ENCODE measurements around the gene TUG1.

The TUG1 gene

GRCh38 chr22:30968924-30969531 is at the start of gene TUG1:
Gene TUG1, plus strand, starts transcription at chr22:30969265.
- Histone ChIP-seq H3K27ac (peak within 1 kb of the TSS; percentile 94 to 98 (median 97)), H3K4me2 (peak within 1 kb of the TSS; percentile 86 to 96 (median 91)), H3K27me3 (no peaks in the 10 kb centered on the region), H3K36me3 (peaks cover 41 to 83% (median 71%) of the 10 kb centered on the region in 11 experiments), H3K4me3 (peak within 1 kb of the TSS; percentile 69 to 84 (median 76)), H3K9me3 (replicated peaks in 1 of 11) (peaks cover 71 to 90% (median 82%) of the 10 kb centered on the region in 11 experiments), H3K4me1 (peaks cover 13 to 54% (median 29%) of the 10 kb centered on the region in 10 experiments), H4K20me1 (peaks cover 0 to 26% (median 9%) of the 10 kb centered on the region in 11 experiments; a peak in 11 of 22 replicates), H3K9ac (peak within 1 kb of the TSS; percentile 91 to 99 (median 96))
- TF ChIP-seq Cebpa-rat (IDR thresholded peaks at IDR 0.05): no peak

GRCh38 chr22:30919973-30920372 is 49.1 kb upstream of the TUG1 start:
- peaks cover 20 to 27% (median 21%) of the 10 kb centered on the region in 11 experiments for H3K27me3 ChIP-seq
- no peak overlapping the region for H3K4me3 ChIP-seq
- H3K9ac ChIP-seq: no peak overlapping the region
- H3K9me3 ChIP-seq (replicated peaks in 1 of 11): peaks cover 12 to 17% (median 13%) of the 10 kb centered on the region in 11 experiments
- H3K36me3 ChIP-seq: peaks cover 0 to 19% (median 10%) of the 10 kb centered on the region in 11 experiments; a peak in 18 of 22 replicates
- no peaks in the 10 kb centered on the region for H3K4me1 ChIP-seq
- H4K20me1 ChIP-seq: peaks cover 0 to 23% (median 0%) of the 10 kb centered on the region in 11 experiments; a peak in 2 of 22 replicates
- no peak overlapping the region for H3K27ac ChIP-seq
- no peak for TF ChIP-seq Cebpa-rat (IDR thresholded peaks at IDR 0.05)
- no peak overlapping the region for H3K4me2 ChIP-seq

- Histone ChIP-seq H3K9me3 (replicated peaks in 1 of 11) (peaks cover 7 to 12% (median 9%) of the 10 kb centered on the region in 11 experiments), H3K4me1 (no peaks in the 10 kb centered on the region), H3K9ac (no peak overlapping the region), H4K20me1 (peaks cover 0 to 27% (median 0%) of the 10 kb centered on the region in 11 experiments; a peak in 2 of 22 replicates), H3K36me3 (peaks cover 4 to 24% (median 15%) of the 10 kb centered on the region in 11 experiments), H3K4me3 (no peak overlapping the region), H3K4me2 (no peak overlapping the region; a peak in 1 of 22 replicates), H3K27me3 (peaks cover 20 to 27% (median 21%) of the 10 kb centered on the region in 11 experiments), H3K27ac (no peak overlapping the region)
- TF ChIP-seq Cebpa-rat (IDR thresholded peaks at IDR 0.05): no peak
These were observed 48.7 kb upstream of the TUG1 start for GRCh38 chr22:30920407-30920806.

- no peak overlapping the region for H3K27ac ChIP-seq
- no peak overlapping the region for H3K4me2 ChIP-seq
- H3K27me3 ChIP-seq: peaks cover 20 to 27% (median 21%) of the 10 kb centered on the region in 11 experiments
- H3K36me3 ChIP-seq: peaks cover 11 to 31% (median 22%) of the 10 kb centered on the region in 11 experiments
- no peaks in the 10 kb centered on the region for H3K4me1 ChIP-seq
- no peak overlapping the region for H3K4me3 ChIP-seq
- H3K9me3 ChIP-seq (replicated peaks in 1 of 11): peaks cover under 1 to 5% (median 2%) of the 10 kb centered on the region in 11 experiments; a peak in 19 of 22 replicates
- H4K20me1 ChIP-seq: peaks cover 0 to 32% (median 0%) of the 10 kb centered on the region in 11 experiments; a peak in 3 of 22 replicates
- no peak overlapping the region for H3K9ac ChIP-seq
- TF ChIP-seq Cebpa-rat (IDR thresholded peaks at IDR 0.05): no peak
These were observed 48.0 kb upstream of the TUG1 start for GRCh38 chr22:30921108-30921507.

- no peak overlapping the region for H3K9ac ChIP-seq
- peaks cover 0 to 36% (median 0%) of the 10 kb centered on the region in 11 experiments; a peak in 4 of 22 replicates for H4K20me1 ChIP-seq
- H3K36me3 ChIP-seq: peaks cover 22 to 41% (median 32%) of the 10 kb centered on the region in 11 experiments
- peaks cover 20 to 27% (median 21%) of the 10 kb centered on the region in 11 experiments for H3K27me3 ChIP-seq
- H3K4me3 ChIP-seq: no peak overlapping the region
- H3K4me2 ChIP-seq: 0 out of 22 replicates have a peak overlapping the region, but pooled peaks of 1 of the 11 experiments have one; percentile 7
- no peak overlapping the region for H3K27ac ChIP-seq
- TF ChIP-seq Cebpa-rat (IDR thresholded peaks at IDR 0.05): no peak
- no peaks in the 10 kb centered on the region for H3K4me1 ChIP-seq
- no peaks in the 10 kb centered on the region for H3K9me3 ChIP-seq (replicated peaks in 1 of 11)
These were observed 46.9 kb upstream of the TUG1 start for GRCh38 chr22:30922151-30922611.

- H3K4me2 ChIP-seq: no peak overlapping the region
- no peaks in the 10 kb centered on the region for H3K9me3 ChIP-seq (replicated peaks in 1 of 11)
- H4K20me1 ChIP-seq: peaks cover 0 to 48% (median 0%) of the 10 kb centered on the region in 11 experiments; a peak in 6 of 22 replicates
- no peak overlapping the region for H3K4me3 ChIP-seq
- no peak for TF ChIP-seq Cebpa-rat (IDR thresholded peaks at IDR 0.05)
- no peak overlapping the region for H3K9ac ChIP-seq
- no peaks in the 10 kb centered on the region for H3K4me1 ChIP-seq
- H3K36me3 ChIP-seq: peaks cover 33 to 53% (median 44%) of the 10 kb centered on the region in 11 experiments
- peaks cover 20 to 27% (median 21%) of the 10 kb centered on the region in 11 experiments for H3K27me3 ChIP-seq
- no peak overlapping the region for H3K27ac ChIP-seq
These were observed 45.7 kb upstream of the TUG1 start for GRCh38 chr22:30923168-30923900.

GRCh38 chr22:30925667-30926066 is 43.4 kb upstream of the TUG1 start:
- TF ChIP-seq Cebpa-rat (IDR thresholded peaks at IDR 0.05): no peak
- Histone ChIP-seq H3K27ac (no peak overlapping the region), H3K9ac (no peak overlapping the region), H3K4me2 (no peak overlapping the region), H3K27me3 (peaks cover 20 to 23% (median 21%) of the 10 kb centered on the region in 11 experiments), H3K36me3 (peaks cover 56 to 76% (median 67%) of the 10 kb centered on the region in 11 experiments), H3K4me3 (no peak overlapping the region), H3K9me3 (replicated peaks in 1 of 11) (no peaks in the 10 kb centered on the region), H4K20me1 (peaks cover 0 to 62% (median 13%) of the 10 kb centered on the region in 11 experiments; a peak in 9 of 22 replicates), H3K4me1 (no peaks in the 10 kb centered on the region)

- H3K36me3 ChIP-seq: peaks cover 67 to 86% (median 78%) of the 10 kb centered on the region in 11 experiments
These were observed 42.4 kb upstream of the TUG1 start for GRCh38 chr22:30926706-30927105.

GRCh38 chr22:30927806-30928205 is 41.3 kb upstream of the TUG1 start:
- TF ChIP-seq Cebpa-rat (IDR thresholded peaks at IDR 0.05): no peak
- Histone ChIP-seq H3K4me2 (no peak overlapping the region), H3K4me1 (no peaks in the 10 kb centered on the region), H4K20me1 (peaks cover 0 to 77% (median 18%) of the 10 kb centered on the region in 11 experiments; a peak in 9 of 22 replicates), H3K36me3 (peaks cover 78 to 97% (median 89%) of the 10 kb centered on the region in 11 experiments), H3K27me3 (peaks cover 0 to 2% (median 0%) of the 10 kb centered on the region in 11 experiments; a peak in 5 of 22 replicates), H3K9me3 (replicated peaks in 1 of 11) (no peaks in the 10 kb centered on the region), H3K27ac (no peak overlapping the region), H3K9ac (no peak overlapping the region), H3K4me3 (no peak overlapping the region)

More at GRCh38 chr22:30926706-30927105, 42.4 kb upstream of the TUG1 start:
- Histone ChIP-seq H3K27ac (no peak overlapping the region), H3K27me3 (peaks cover 9 to 13% (median 11%) of the 10 kb centered on the region in 11 experiments), H3K4me2 (no peak overlapping the region), H3K4me3 (no peak overlapping the region), H3K4me1 (no peaks in the 10 kb centered on the region), H4K20me1 (peaks cover 0 to 68% (median 16%) of the 10 kb centered on the region in 11 experiments; a peak in 9 of 22 replicates), H3K9me3 (replicated peaks in 1 of 11) (no peaks in the 10 kb centered on the region), H3K9ac (no peak overlapping the region)
- no peak for TF ChIP-seq Cebpa-rat (IDR thresholded peaks at IDR 0.05)
